Activated CD4-positive, alpha-beta T cell treated with anti-CD3 and anti-CD28 coated beads, Interleukin-2, amount 10 ng/mL, durations not matched to agents 7 days and 5 days (primary cell): ENCODE results near the gene AGPS. TPM values are rescaled to one million over a fixed set of nuclear protein-coding genes. Genes with fewer than 3 reads are reported as not detected.
A peak's percentile ranks its signal among the peaks of the same experiment; 100 is the strongest.
"Not testable (repeated sequence)": the region's sequence is repeated elsewhere in the genome, so short reads cannot be mapped to it uniquely, and the experiment has no call there.

Experiments
- CTCF ChIA-PET: fragments of 350-600 bp; sonication (Branson Sonifier 250); formaldehyde crosslinking; loops from one replicate; lab custom pipeline; 2021; ENCODE audit warnings: antibody characterized with exemption; lab: Charles Lee
- POLR2A ChIA-PET: fragments of 350-600 bp; sonication (Branson Sonifier 250); formaldehyde crosslinking; loops from one replicate; lab custom pipeline; 2021; ENCODE audit warnings: antibody characterized with exemption; lab: Charles Lee
- DNase-seq: peaks from one replicate; pipeline ENCODE4 v3.0.0-alpha.2; 2020
- H3K27ac Mint-ChIP-seq: one replicate; pipeline ENCODE4 v1.8.0; 2021; ENCODE audit warnings: mild to moderate bottlenecking, moderate library complexity, mixed read lengths
- H3K27me3 Mint-ChIP-seq: one replicate; pipeline ENCODE4 v1.8.0; 2021; ENCODE audit warnings: mixed read lengths
- H3K36me3 Mint-ChIP-seq: one replicate; pipeline ENCODE4 v1.8.0; 2021; ENCODE audit warnings: low read depth, mixed read lengths
- H3K4me1 Mint-ChIP-seq: one replicate; pipeline ENCODE4 v1.8.0; 2021; ENCODE audit warnings: mixed read lengths
- H3K4me3 Mint-ChIP-seq: one replicate; pipeline ENCODE4 v1.8.0; 2021; ENCODE audit warnings: mild to moderate bottlenecking, moderate library complexity, mixed read lengths
- H3K9me3 Mint-ChIP-seq: one replicate; pipeline ENCODE4 v1.8.0; 2021; ENCODE audit warnings: mixed read lengths
- total RNA-seq, 2 experiments: library from RNA; stranded (reverse); gene quantifications; one replicate each; pipeline ENCODE4 v1.2.3, GENCODE V29; 2021

Gene AGPS
- total RNA-seq, 2 experiments from 2014 or later, result 61.2 to 61.3 TPM

DNA sequence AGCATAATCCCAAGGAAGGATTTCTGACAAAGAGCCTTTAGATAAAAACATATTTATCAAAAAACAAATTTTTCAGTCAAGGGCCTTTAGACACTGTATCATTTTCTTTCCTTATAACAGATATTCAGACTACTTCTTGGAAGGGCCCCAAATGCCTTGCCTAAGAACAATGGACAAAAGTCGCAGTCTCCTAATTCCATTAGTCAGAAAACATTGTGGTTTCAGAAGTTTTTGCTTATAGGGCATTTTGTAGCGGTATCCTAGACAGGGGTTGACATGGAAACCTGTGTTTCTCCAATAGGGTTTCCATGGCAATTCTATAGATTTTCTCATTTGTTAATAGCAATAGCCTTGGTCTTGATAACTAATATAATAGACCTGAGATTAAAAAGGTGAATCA lies 36.7 kb upstream of the AGPS start:
- ChIA-PET CTCF (no interaction called here), POLR2A (no interaction called here)
- DNase-seq, result no peak
- Mint-ChIP-seq H3K27me3 (no peaks in the 10 kb centered on the region), H3K36me3 (peaks cover 3% of the 10 kb centered on the region), H3K4me3 (no peak overlapping the region), H3K27ac (no peak overlapping the region), H3K4me1 (no peaks in the 10 kb centered on the region), H3K9me3 (peaks cover 2% of the 10 kb centered on the region)

DNA sequence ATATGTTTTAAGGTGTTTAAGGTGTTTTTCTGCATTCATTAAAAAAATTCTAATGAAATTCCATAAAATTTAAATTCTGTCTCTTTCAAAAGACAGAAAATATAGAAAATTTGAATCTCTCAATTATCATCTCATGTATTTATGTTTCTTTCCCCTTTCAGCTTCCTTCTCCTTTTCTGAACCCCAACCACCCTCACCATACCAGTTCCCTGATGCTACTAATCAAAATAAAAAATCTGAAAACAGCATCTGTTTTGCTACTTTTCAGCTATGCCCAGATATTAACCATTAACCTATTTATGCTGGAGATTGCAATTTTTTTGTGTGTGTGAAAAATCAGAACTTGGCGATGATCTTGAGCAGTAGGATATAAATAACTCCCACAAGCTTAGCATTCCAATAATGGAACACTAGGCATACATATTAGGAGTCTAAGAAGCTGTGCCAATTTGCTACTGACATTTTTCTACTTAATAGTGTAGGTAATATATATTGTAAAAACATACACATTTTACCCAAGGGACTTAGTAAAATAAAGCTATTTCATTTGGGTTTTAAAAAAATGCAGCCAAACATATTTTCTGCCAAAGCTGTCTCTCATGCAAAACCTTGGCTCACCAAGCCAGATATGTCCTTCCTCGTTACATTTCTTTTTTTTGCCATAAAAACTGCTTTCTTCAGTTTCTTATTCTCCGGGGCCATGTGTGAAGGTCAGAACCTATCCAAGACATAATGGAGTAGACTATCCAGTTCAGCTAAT lies 32.6 kb upstream of the AGPS start:
- DNase-seq, result no peak
- H3K4me3 Mint-ChIP-seq, result no peak overlapping the region
- H3K4me1 Mint-ChIP-seq, result no peaks in the 10 kb centered on the region
- H3K27me3 Mint-ChIP-seq, result no peaks in the 10 kb centered on the region
- no peaks in the 10 kb centered on the region for H3K36me3 Mint-ChIP-seq
- ChIA-PET POLR2A (no interaction called here), CTCF (interaction anchor here (0.6 to 1.6 kb wide), 7 partner anchors 11 to 615 kb away, joined by 3 to 5 read pairs (median 3); no protein-coding TSS in a partner anchor)
- no peaks in the 10 kb centered on the region for H3K9me3 Mint-ChIP-seq
- H3K27ac Mint-ChIP-seq, result no peak overlapping the region

DNA sequence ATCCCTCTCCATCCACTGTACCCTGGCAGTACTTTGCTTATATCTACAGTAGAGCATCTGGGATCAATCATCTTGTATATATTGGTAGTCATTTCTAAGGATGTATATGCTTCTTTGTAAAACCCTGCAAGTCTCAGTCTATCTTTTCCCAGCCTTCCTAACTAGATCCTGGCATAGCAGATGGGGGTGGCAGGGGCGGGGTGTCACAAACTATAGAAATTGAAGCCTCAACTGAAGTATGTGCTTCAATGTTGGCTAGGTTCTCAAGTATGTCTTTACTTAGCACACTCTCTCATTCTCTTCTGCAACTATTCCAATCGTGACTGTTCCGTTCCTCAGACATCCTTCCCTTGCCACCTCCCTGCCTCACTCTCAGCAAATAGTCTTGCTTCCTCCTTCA lies 30.1 kb upstream of the AGPS start:
- H3K27me3 Mint-ChIP-seq, result no peaks in the 10 kb centered on the region
- ChIA-PET CTCF (no interaction called here), POLR2A (no interaction called here)
- no peaks in the 10 kb centered on the region for H3K36me3 Mint-ChIP-seq
- H3K4me1 Mint-ChIP-seq, result no peaks in the 10 kb centered on the region
- DNase-seq, result no peak
- H3K4me3 Mint-ChIP-seq, result no peak overlapping the region
- H3K9me3 Mint-ChIP-seq, result no peaks in the 10 kb centered on the region
- no peak overlapping the region for H3K27ac Mint-ChIP-seq

DNA sequence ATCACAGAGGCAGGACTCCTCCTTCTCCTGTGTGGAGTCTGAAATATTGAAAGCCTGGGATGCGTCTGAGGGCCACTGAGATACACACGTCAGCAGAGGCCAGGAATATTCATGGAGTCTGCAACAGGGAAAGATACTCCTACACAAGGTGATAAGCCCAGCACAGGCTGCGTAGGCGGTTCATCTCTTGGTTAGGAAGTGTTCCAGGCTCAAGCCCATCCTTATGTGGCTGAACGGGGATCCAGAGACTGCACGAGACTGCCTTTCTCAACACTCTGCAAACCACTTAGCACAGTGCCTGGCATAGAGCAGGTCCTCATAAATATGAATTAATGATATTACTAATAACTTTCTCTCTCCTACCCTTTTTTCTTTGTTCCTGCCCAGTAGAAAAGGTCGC lies 29.2 kb upstream of the AGPS start:
- H3K27ac Mint-ChIP-seq, result no peak overlapping the region
- no peak for DNase-seq
- H3K4me1 Mint-ChIP-seq, result no peaks in the 10 kb centered on the region
- peaks cover 6% of the 10 kb centered on the region for H3K9me3 Mint-ChIP-seq
- H3K27me3 Mint-ChIP-seq, result no peaks in the 10 kb centered on the region
- no peaks in the 10 kb centered on the region for H3K36me3 Mint-ChIP-seq
- no peak overlapping the region for H3K4me3 Mint-ChIP-seq
- POLR2A ChIA-PET, result no interaction called here
- CTCF ChIA-PET, result no interaction called here

DNA sequence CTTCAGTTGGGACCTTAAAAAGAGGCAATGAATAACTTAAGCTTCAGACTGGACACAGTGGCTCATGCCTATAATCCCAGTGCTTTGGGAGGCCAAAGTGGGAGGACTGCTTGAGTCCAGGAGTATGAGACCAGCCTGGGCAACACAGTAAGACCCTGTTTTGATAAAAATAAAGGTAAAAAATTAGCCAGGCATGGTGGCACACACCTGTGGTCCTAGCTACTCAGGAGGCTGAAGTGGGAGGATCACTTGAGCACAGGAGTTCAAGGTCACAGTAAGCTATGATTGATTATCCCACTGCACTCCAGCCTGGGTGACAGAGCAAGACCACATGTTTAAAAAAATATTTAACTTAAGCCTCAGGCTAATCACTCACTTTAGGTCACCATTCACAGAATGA lies 26.8 kb upstream of the AGPS start:
- DNase-seq, H3K27ac Mint-ChIP-seq, H3K27me3 Mint-ChIP-seq, H3K4me3 Mint-ChIP-seq, H3K36me3 Mint-ChIP-seq, H3K4me1 Mint-ChIP-seq, POLR2A ChIA-PET: not testable (repeated sequence)
- CTCF ChIA-PET, result interaction anchor here (0.8 to 1.6 kb wide), 3 partner anchors 9 to 201 kb away, joined by 3 to 4 read pairs (median 3); no protein-coding TSS in a partner anchor
- H3K9me3 Mint-ChIP-seq, result peaks cover 17% of the 10 kb centered on the region

DNA sequence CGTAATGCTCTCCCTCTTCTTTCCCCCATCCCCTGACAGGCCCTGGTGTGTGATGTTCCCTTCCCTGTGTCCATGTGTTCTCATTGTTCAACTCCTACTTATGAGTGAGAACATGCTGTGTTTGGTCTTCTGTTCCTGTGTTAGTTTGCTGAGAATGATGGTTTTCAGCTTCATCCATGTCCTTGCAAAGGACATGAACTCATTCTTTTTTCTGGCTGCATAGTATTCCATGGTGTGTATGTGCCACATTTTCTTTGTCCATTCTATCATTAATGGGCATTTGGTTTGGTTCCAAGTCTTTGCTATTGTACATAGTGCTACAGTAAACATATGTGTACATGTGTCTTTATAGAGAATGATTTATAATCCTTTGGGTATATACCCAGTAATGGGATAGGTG lies 24.6 kb upstream of the AGPS start:
- Mint-ChIP-seq H3K9me3 (peaks cover 36% of the 10 kb centered on the region), H3K36me3 (peaks cover 11% of the 10 kb centered on the region)
- H3K4me3 Mint-ChIP-seq, CTCF ChIA-PET, H3K27ac Mint-ChIP-seq, DNase-seq, H3K27me3 Mint-ChIP-seq, POLR2A ChIA-PET, H3K4me1 Mint-ChIP-seq: not testable (repeated sequence)

DNA sequence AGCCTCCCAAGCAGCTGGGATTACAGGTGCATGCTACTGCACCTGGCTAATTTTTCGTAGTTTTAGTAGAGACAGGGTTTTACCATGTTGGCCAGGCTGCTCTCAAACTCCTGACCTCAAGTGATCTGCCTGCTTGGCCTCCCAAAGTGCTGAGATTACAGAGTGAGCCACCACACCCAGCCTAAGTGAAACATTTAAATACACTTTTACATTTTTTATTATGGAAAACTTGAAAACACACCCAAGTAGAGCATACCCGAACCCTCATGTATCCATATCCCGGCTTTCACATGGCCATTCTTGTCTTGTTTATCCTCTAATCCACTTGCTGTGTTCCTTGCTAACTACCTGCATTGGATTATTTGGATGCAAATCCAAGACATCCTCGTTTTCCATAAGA lies 13.2 kb upstream of the AGPS start:
- no peak overlapping the region for H3K27ac Mint-ChIP-seq
- no peak for DNase-seq
- no peak overlapping the region for H3K4me3 Mint-ChIP-seq
- no peaks in the 10 kb centered on the region for H3K27me3 Mint-ChIP-seq
- H3K36me3 Mint-ChIP-seq, result peaks cover 11% of the 10 kb centered on the region
- no peaks in the 10 kb centered on the region for H3K4me1 Mint-ChIP-seq
- CTCF ChIA-PET, result interaction anchor here (1.3 kb wide), 1 partner anchor 16 kb away, joined by 5 read pairs; no protein-coding TSS in a partner anchor
- POLR2A ChIA-PET, result no interaction called here
- H3K9me3 Mint-ChIP-seq, result no peaks in the 10 kb centered on the region

DNA sequence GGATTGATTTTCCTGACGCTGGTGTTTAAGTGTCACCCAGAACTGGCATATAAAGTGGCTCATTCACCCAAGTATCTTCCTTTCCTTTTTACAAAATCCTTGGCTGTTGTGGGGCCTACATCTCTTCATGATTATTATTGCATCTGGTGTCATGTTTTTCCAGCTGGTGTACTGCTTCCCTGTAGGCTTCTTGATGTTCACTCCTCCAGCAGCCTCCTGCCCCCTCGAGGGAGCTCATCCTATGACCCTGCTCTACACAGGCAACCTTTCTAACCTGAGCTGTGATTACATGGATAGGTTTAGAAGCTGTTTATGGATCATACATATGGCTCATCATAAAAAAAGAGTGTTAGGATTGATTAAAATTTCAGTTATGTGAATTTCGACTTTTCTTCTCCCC lies 12.4 kb upstream of the AGPS start:
- DNase-seq, result no peak
- peaks cover 11% of the 10 kb centered on the region for H3K36me3 Mint-ChIP-seq
- no peaks in the 10 kb centered on the region for H3K27me3 Mint-ChIP-seq
- H3K4me3 Mint-ChIP-seq, result no peak overlapping the region
- no peak overlapping the region for H3K27ac Mint-ChIP-seq
- POLR2A ChIA-PET, result no interaction called here
- CTCF ChIA-PET, result interaction anchor here (0.7 to 1.3 kb wide), 3 partner anchors 12 to 20 kb away, joined by 3 to 5 read pairs (median 4); partner anchors contain the start of gene AGPS
- H3K4me1 Mint-ChIP-seq, result no peaks in the 10 kb centered on the region
- H3K9me3 Mint-ChIP-seq, result no peaks in the 10 kb centered on the region

DNA sequence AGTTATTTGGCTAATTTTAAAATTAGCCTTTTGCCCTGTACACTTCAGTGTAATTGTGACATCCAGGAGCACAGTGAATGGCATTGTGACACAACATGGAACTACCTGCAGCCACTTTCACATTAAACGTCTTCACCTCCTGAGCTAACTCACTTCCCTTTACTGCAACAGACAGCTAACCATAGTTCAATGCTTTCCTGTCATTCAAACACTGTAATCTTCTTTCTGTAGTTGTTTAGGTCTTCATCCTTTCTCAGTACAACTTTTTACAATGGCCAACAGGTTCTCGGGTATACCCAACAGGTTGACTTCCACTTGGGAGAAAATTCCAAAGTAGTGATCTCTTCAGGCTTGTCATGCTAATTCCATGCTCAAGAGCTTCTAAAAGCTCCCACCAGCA lies 8.6 kb upstream of the AGPS start:
- no peaks in the 10 kb centered on the region for H3K4me1 Mint-ChIP-seq
- no peak overlapping the region for H3K4me3 Mint-ChIP-seq
- peaks cover 9% of the 10 kb centered on the region for H3K36me3 Mint-ChIP-seq
- no peak for DNase-seq
- ChIA-PET CTCF (interaction anchor here (1.2 kb wide), 1 partner anchor 9 kb away, joined by 5 read pairs; the partner anchor contains the start of gene AGPS), POLR2A (no interaction called here)
- no peaks in the 10 kb centered on the region for H3K9me3 Mint-ChIP-seq
- no peak overlapping the region for H3K27ac Mint-ChIP-seq
- no peaks in the 10 kb centered on the region for H3K27me3 Mint-ChIP-seq

DNA sequence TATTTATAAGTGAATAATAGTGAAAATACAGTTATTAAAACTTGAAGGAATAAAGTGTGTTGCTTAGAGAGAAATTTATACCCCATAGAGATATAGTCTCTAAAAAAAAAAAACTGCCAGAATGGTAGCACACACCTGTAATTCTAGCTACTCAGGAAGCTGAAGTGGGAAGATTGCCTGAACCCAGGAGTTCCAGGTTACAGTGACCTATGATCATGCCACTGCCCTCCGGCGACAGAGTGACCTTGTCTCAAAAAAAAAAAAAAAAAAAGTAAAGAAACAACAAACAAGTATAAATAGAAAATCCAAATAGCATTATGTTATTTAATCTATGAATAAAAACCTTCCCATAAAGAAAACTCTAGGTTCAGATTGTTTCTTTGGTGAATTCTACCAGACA lies 7.4 kb upstream of the AGPS start:
- H3K9me3 Mint-ChIP-seq, result no peaks in the 10 kb centered on the region
- H3K36me3 Mint-ChIP-seq, result peaks cover 12% of the 10 kb centered on the region
- no peak overlapping the region for H3K27ac Mint-ChIP-seq
- ChIA-PET POLR2A (no interaction called here), CTCF (interaction anchor here (0.6 kb wide), 1 partner anchor 1244 kb away, joined by 3 read pairs; no protein-coding TSS in a partner anchor)
- DNase-seq, result no peak
- H3K4me1 Mint-ChIP-seq, result peaks cover 3% of the 10 kb centered on the region
- no peak overlapping the region for H3K4me3 Mint-ChIP-seq
- no peaks in the 10 kb centered on the region for H3K27me3 Mint-ChIP-seq

DNA sequence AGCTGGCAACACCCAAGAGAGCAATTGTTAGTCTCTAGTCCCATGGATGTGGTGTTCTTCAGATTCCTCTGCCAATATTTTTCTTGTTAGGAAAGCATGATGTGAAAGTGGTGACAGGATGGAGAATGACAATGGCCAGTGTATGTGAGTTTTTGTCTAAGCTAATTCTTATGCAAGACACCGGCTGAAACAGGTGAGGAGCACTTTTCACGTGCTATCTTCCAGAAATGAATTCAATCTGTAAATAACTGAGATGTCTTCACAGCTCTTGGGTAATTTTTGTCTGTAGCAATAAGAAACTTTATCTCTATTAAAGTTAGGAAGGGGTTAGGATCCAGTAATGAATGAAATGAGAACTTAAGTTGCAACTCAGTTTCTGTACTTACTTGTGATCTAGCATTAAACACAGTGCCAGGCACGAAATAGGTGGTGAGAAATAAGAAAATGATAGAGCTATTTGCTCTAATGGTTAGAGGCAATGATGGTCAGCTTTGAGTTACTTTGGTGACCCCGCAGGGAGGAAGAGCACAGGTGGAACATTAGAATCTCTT lies 676 bp upstream of the AGPS start:
- ChIA-PET CTCF (interaction anchor here (0.6 to 2.5 kb wide), 8 partner anchors 8 to 227 kb away, joined by 3 to 8 read pairs (median 4); no protein-coding TSS in a partner anchor), POLR2A (interaction anchor here (0.9 kb wide), 1 partner anchor 13 kb away, joined by 3 read pairs; no protein-coding TSS in a partner anchor)
- H3K27ac Mint-ChIP-seq, result peak overlapping the region; percentile 93
- H3K9me3 Mint-ChIP-seq, result no peaks in the 10 kb centered on the region
- H3K36me3 Mint-ChIP-seq, result peaks cover 24% of the 10 kb centered on the region
- H3K27me3 Mint-ChIP-seq, result no peaks in the 10 kb centered on the region
- peak overlapping the region; percentile 97 for H3K4me3 Mint-ChIP-seq
- no peak for DNase-seq
- H3K4me1 Mint-ChIP-seq, result peaks cover 53% of the 10 kb centered on the region

DNA sequence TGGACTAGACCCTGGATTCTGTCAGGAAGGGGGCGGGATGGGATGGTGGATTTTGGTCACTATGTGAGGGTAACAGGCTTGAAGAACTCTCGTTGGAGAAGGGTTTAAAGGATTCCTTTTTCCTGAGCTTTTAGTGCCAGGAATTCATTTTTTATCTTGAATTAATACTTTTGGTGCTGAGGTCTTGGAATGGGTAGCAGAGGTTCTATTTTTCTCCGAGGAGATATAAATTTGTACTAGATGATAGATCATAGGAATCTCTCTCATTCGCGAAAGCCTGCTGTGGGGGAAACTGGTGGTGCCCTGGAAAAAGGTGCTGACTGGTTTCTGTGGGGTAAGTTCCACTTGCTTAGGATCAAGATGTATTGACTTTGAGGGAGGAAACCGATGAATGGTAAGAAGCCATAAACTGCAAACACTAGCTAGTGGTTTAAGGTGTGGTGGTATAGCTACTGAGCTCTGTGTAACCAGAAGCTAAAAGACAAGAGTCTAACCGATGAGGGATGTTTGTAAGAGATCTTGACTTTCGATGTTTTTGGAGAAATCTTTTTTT lies 706 bp downstream of the AGPS start:
- Mint-ChIP-seq H3K4me3 (peak overlapping the region; percentile 97), H3K9me3 (no peaks in the 10 kb centered on the region), H3K4me1 (peaks cover 66% of the 10 kb centered on the region), H3K27me3 (no peaks in the 10 kb centered on the region), H3K27ac (peak overlapping the region; percentile 93), H3K36me3 (peaks cover 35% of the 10 kb centered on the region)
- ChIA-PET CTCF (interaction anchor here (0.6 to 2.1 kb wide), 7 partner anchors 9 to 335 kb away, joined by 4 to 7 read pairs (median 6); no protein-coding TSS in a partner anchor), POLR2A (interaction anchor here (0.7 to 1.6 kb wide), 2 partner anchors 8 to 12 kb away, joined by 3 to 4 read pairs; no protein-coding TSS in a partner anchor)
- DNase-seq, result peak; percentile 11
